MM.1S (cell line): Measurements from ENCODE around the gene BPIFB3.

Experiments
- DNase-seq: peaks from one replicate; pipeline ENCODE4 v3.0.0-alpha.2; 2015
- H2AFZ ChIP-seq: fragments of 300-600 bp; sonication (generic); 2 replicates; pipeline ENCODE4 v1.6.0; 2016; ENCODE audit warnings: antibody characterized with exemption, low read length
- H3F3A ChIP-seq: fragments of 300-600 bp; sonication (generic); 2 replicates; pipeline ENCODE4 v1.6.1; 2016; ENCODE audit warnings: mild to moderate bottlenecking, antibody characterized with exemption, low read length, moderate library complexity, mixed read lengths; ENCODE audit not compliant: insufficient read depth
- H3K27ac ChIP-seq: fragments of 300-600 bp; sonication (generic); 2 replicates; pipeline ENCODE4 v1.5.1; 2016; ENCODE audit warnings: mild to moderate bottlenecking, low read length
- H3K27me3 ChIP-seq: fragments of 300-600 bp; sonication (generic); replicated peaks from 2 replicates; pipeline ENCODE4 v1.6.0; 2016; ENCODE audit warnings: low read length; ENCODE audit not compliant: insufficient read depth
- H3K36me3 ChIP-seq: fragments of 300-600 bp; sonication (generic); replicated peaks from 2 replicates; pipeline ENCODE4 v1.6.1; 2016; ENCODE audit warnings: mild to moderate bottlenecking, low read length, mixed read lengths; ENCODE audit not compliant: insufficient read depth
- H3K4me1 ChIP-seq: fragments of 300-600 bp; sonication (generic); 2 replicates; pipeline ENCODE4 v1.6.1; 2016; ENCODE audit warnings: low read length, mixed read lengths
- H3K4me2 ChIP-seq: fragments of 300-600 bp; sonication (generic); 2 replicates; pipeline ENCODE4 v1.6.0; 2016; ENCODE audit warnings: low read depth, low read length
- H3K4me3 ChIP-seq: fragments of 300-600 bp; sonication (generic); 2 replicates; pipeline ENCODE4 v1.5.1; 2016; ENCODE audit warnings: low read length, mixed read lengths
- H3K79me2 ChIP-seq: fragments of 300-600 bp; sonication (generic); 2 replicates; pipeline ENCODE4 v1.6.1; 2016; ENCODE audit warnings: mixed run types, low read length, mixed read lengths
- H3K9ac ChIP-seq: fragments of 300-600 bp; sonication (generic); 2 replicates; pipeline ENCODE4 v1.6.1; 2016; ENCODE audit warnings: low read length, mixed read lengths
- H3K9me2 ChIP-seq: fragments of 300-600 bp; sonication (generic); replicated peaks from 2 replicates; pipeline ENCODE4 v1.6.1; 2016; ENCODE audit warnings: mild to moderate bottlenecking, low read length, mixed read lengths; ENCODE audit not compliant: insufficient read depth
- H3K9me3 ChIP-seq: fragments of 300-600 bp; sonication (generic); replicated peaks from 2 replicates; pipeline ENCODE4 v1.6.1; 2016; ENCODE audit warnings: mild to moderate bottlenecking, low read length, mixed read lengths; ENCODE audit not compliant: insufficient read depth
- H4K20me1 ChIP-seq: fragments of 300-600 bp; sonication (generic); 2 replicates; pipeline ENCODE4 v1.6.1; 2016; ENCODE audit warnings: mild to moderate bottlenecking, low read length, moderate library complexity, mixed read lengths; ENCODE audit not compliant: insufficient read depth
- CTCF ChIP-seq: fragments of 300-600 bp; sonication (generic); IDR thresholded peaks from 2 replicates; pipeline ENCODE4 v1.5.1; 2016; ENCODE audit warnings: antibody characterized with exemption, low read length, mixed read lengths
- EZH2 ChIP-seq: fragments of 300-600 bp; sonication (generic); optimal IDR thresholded peaks from 2 replicates; pipeline ENCODE3; 2017; ENCODE audit warnings: low read depth, mild to moderate bottlenecking, antibody characterized with exemption, low read length, mixed read lengths
- EZH2phosphoT487 ChIP-seq: fragments of 300-600 bp; sonication (generic); IDR thresholded peaks from 2 replicates; pipeline ENCODE4 v1.6.1; 2018; ENCODE audit warnings: antibody characterized with exemption, low read length

Gene BPIFB3

GRCh38 chr20:33081411-33082154 is 27.9 kb downstream of the BPIFB3 start:
- no peak overlapping the region for H3K27ac ChIP-seq
- no peak for DNase-seq
- no peaks in the 10 kb centered on the region for H3K4me1 ChIP-seq
- no peaks in the 10 kb centered on the region for H4K20me1 ChIP-seq
- no peak overlapping the region for H2AFZ ChIP-seq
- H3K4me2 ChIP-seq = no peak overlapping the region
- no peak overlapping the region for H3K9ac ChIP-seq
- H3K79me2 ChIP-seq = no peaks in the 10 kb centered on the region
- peaks cover 30% of the 10 kb centered on the region for H3K27me3 ChIP-seq
- H3K4me3 ChIP-seq = no peak overlapping the region
- H3K9me2 ChIP-seq = no peaks in the 10 kb centered on the region
- no peaks in the 10 kb centered on the region for H3F3A ChIP-seq
- H3K9me3 ChIP-seq = no peaks in the 10 kb centered on the region
- no peaks in the 10 kb centered on the region for H3K36me3 ChIP-seq
- TF ChIP-seq EZH2 (no peak), EZH2phosphoT487 (no peak), CTCF (no peak)

- H3K9me2 ChIP-seq = no peaks in the 10 kb centered on the region
- H4K20me1 ChIP-seq = no peaks in the 10 kb centered on the region
- no peaks in the 10 kb centered on the region for H3K4me1 ChIP-seq
- DNase-seq = no peak
- no peaks in the 10 kb centered on the region for H3K79me2 ChIP-seq
- H3K9ac ChIP-seq = no peak overlapping the region
- no peak overlapping the region for H3K27ac ChIP-seq
- no peak overlapping the region for H3K4me2 ChIP-seq
- H3K4me3 ChIP-seq = no peak overlapping the region
- TF ChIP-seq EZH2phosphoT487 = no peak
- TF ChIP-seq CTCF = no peak
- TF ChIP-seq EZH2 = no peak
- H3K27me3 ChIP-seq = peaks cover 38% of the 10 kb centered on the region
- no peaks in the 10 kb centered on the region for H3K9me3 ChIP-seq
- no peaks in the 10 kb centered on the region for H3K36me3 ChIP-seq
- H3F3A ChIP-seq = no peaks in the 10 kb centered on the region
- H2AFZ ChIP-seq = no peak overlapping the region
Measured at GRCh38 chr20:33082546-33082945, 28.8 kb downstream of the BPIFB3 start.

- Histone ChIP-seq H3F3A (no peaks in the 10 kb centered on the region), H3K4me1 (no peaks in the 10 kb centered on the region)
Measured at GRCh38 chr20:33083544-33084340, 30.0 kb downstream of the BPIFB3 start.

More at GRCh38 chr20:33083544-33084340, 30.0 kb downstream of the BPIFB3 start:
- Histone ChIP-seq H3K4me2 (no peak overlapping the region), H3K79me2 (no peaks in the 10 kb centered on the region), H2AFZ (no peak overlapping the region), H3K4me3 (no peak overlapping the region), H3K27ac (no peak overlapping the region), H3K9me2 (no peaks in the 10 kb centered on the region), H3K36me3 (no peaks in the 10 kb centered on the region), H3K9ac (no peak overlapping the region), H3K9me3 (no peaks in the 10 kb centered on the region), H4K20me1 (no peaks in the 10 kb centered on the region), H3K27me3 (peaks cover 49% of the 10 kb centered on the region)
- no peak for DNase-seq
- TF ChIP-seq CTCF (no peak), EZH2phosphoT487 (no peak), EZH2 (no peak)
